Mucosa of rectum (tissue), 2 donors: ENCODE data around the gene ARHGEF2.
A peak's percentile ranks its signal among the peaks of the same experiment; 100 is the strongest.

Experiments used
- H3K27ac ChIP-seq, 2 donors: one replicate each; pipeline ENCODE4 v1.7.0; 2013; ENCODE audit warnings: inconsistent platforms in 2 of 2, low read depth in 2 of 2, low read length in 2 of 2
- H3K27me3 ChIP-seq, 2 donors: one replicate each; pipeline ENCODE4 v1.7.0; 2013; ENCODE audit warnings: low read length in 2 of 2; ENCODE audit not compliant: control insufficient read depth in 2 of 2, insufficient read depth in 2 of 2
- H3K36me3 ChIP-seq, 2 donors: one replicate each; pipeline ENCODE4 v1.7.0; 2013; ENCODE audit warnings: low read length in 2 of 2; ENCODE audit not compliant: control insufficient read depth in 2 of 2, insufficient read depth in 2 of 2
- H3K4me1 ChIP-seq, 2 donors: one replicate each; pipeline ENCODE4 v1.7.0; 2013; ENCODE audit warnings: low read length in 2 of 2, mild to moderate bottlenecking in 1 of 2; ENCODE audit not compliant: control insufficient read depth in 2 of 2, insufficient read depth in 2 of 2
- H3K4me3 ChIP-seq, 2 donors: one replicate each; pipeline ENCODE4 v1.7.0; 2013; ENCODE audit warnings: low read length in 2 of 2
- H3K9ac ChIP-seq, 2 donors: one replicate each; pipeline ENCODE4 v1.7.0; 2013; ENCODE audit warnings: low read length in 2 of 2, low read depth in 1 of 2, mild to moderate bottlenecking in 1 of 2
- H3K9me3 ChIP-seq, 2 donors: one replicate each; pipeline ENCODE4 v1.7.0; 2013; ENCODE audit warnings: low read length in 2 of 2; ENCODE audit not compliant: control insufficient read depth in 2 of 2
- donor health status: healthy.
- donor health status: Normal muscosa, but diverticular disease.

Gene ARHGEF2

GRCh38 chr1:155978325-155978972 is at the start of gene ARHGEF2:
Gene ARHGEF2 (minus strand): TSS chr1:155978547. CDS start chr1:155978427, 120 bp downstream.
- Histone ChIP-seq H3K4me1 (peaks cover 61 to 66% of the 10 kb centered on the region in 2 donors), H3K27me3 (no peaks in the 10 kb centered on the region), H3K4me3 (peak within 1 kb of the TSS; percentile 83 to 84), H3K36me3 (peaks cover under 1 to 5% of the 10 kb centered on the region in 2 donors), H3K9ac (peak within 1 kb of the TSS; percentile 82 to 83), H3K9me3 (no peaks in the 10 kb centered on the region), H3K27ac (peak within 1 kb of the TSS; percentile 87 to 94)

- H3K4me1 ChIP-seq: no peaks in the 10 kb centered on the region
- H3K36me3 ChIP-seq: no peaks in the 10 kb centered on the region
- no peaks in the 10 kb centered on the region for H3K9me3 ChIP-seq
- no peak overlapping the region for H3K9ac ChIP-seq
- H3K27ac ChIP-seq: no peak overlapping the region
- no peaks in the 10 kb centered on the region for H3K27me3 ChIP-seq
- no peak overlapping the region for H3K4me3 ChIP-seq
Observed at GRCh38 chr1:156026588-156026987, 48.2 kb upstream of the ARHGEF2 start.

GRCh38 chr1:156025876-156026275 is 47.5 kb upstream of the ARHGEF2 start:
- Histone ChIP-seq H3K4me1 (no peaks in the 10 kb centered on the region), H3K36me3 (no peaks in the 10 kb centered on the region), H3K27ac (no peak overlapping the region), H3K9me3 (no peaks in the 10 kb centered on the region), H3K4me3 (no peak overlapping the region), H3K9ac (no peak overlapping the region), H3K27me3 (no peaks in the 10 kb centered on the region)

- no peak overlapping the region for H3K9ac ChIP-seq
- no peaks in the 10 kb centered on the region for H3K9me3 ChIP-seq
- H3K36me3 ChIP-seq: no peaks in the 10 kb centered on the region
- H3K4me1 ChIP-seq: peaks cover 4 to 6% of the 10 kb centered on the region in 2 donors
- no peak overlapping the region for H3K4me3 ChIP-seq
- no peak overlapping the region for H3K27ac ChIP-seq
- no peaks in the 10 kb centered on the region for H3K27me3 ChIP-seq
Observed at GRCh38 chr1:156024801-156025200, 46.5 kb upstream of the ARHGEF2 start.

- peaks cover 7 to 8% of the 10 kb centered on the region in 2 donors for H3K4me1 ChIP-seq
- H3K27ac ChIP-seq: no peak overlapping the region
- H3K27me3 ChIP-seq: no peaks in the 10 kb centered on the region
- peaks cover 10 to 12% of the 10 kb centered on the region in 2 donors for H3K36me3 ChIP-seq
- no peaks in the 10 kb centered on the region for H3K9me3 ChIP-seq
- H3K4me3 ChIP-seq: no peak overlapping the region
- no peak overlapping the region for H3K9ac ChIP-seq
Observed at GRCh38 chr1:156021954-156022353, 43.6 kb upstream of the ARHGEF2 start.

GRCh38 chr1:156021093-156021428 is 42.7 kb upstream of the ARHGEF2 start:
- Histone ChIP-seq H3K27ac (no peak overlapping the region), H3K4me1 (peaks cover 7 to 8% of the 10 kb centered on the region in 2 donors), H3K4me3 (peak overlapping the region; percentile 87 to 91), H3K36me3 (peaks cover 16 to 18% of the 10 kb centered on the region in 2 donors), H3K27me3 (no peaks in the 10 kb centered on the region), H3K9ac (peak overlapping the region; percentile 58 to 80), H3K9me3 (no peaks in the 10 kb centered on the region)

- H3K9ac ChIP-seq: peak within 1 kb of the TSS; percentile 80 to 83
- no peaks in the 10 kb centered on the region for H3K27me3 ChIP-seq
- peak within 1 kb of the TSS; percentile 87 to 91 for H3K4me3 ChIP-seq
- H3K27ac ChIP-seq: peak within 1 kb of the TSS; percentile 65 to 68
- peaks cover 7 to 8% of the 10 kb centered on the region in 2 donors for H3K4me1 ChIP-seq
- no peaks in the 10 kb centered on the region for H3K9me3 ChIP-seq
- H3K36me3 ChIP-seq: peaks cover 16 to 18% of the 10 kb centered on the region in 2 donors
Observed at GRCh38 chr1:156020293-156021092, 42.1 kb upstream of the ARHGEF2 start, which contains the start of gene SSR2. Gene SSR2 (minus strand): TSS chr1:156020951. CDS start chr1:156020167, 784 bp downstream.

GRCh38 chr1:156019946-156020292 is 41.6 kb upstream of the ARHGEF2 start:
- Histone ChIP-seq H3K9ac (peak overlapping the region; percentile 80 to 83), H3K4me1 (peaks cover 7 to 8% of the 10 kb centered on the region in 2 donors), H3K9me3 (no peaks in the 10 kb centered on the region), H3K27me3 (no peaks in the 10 kb centered on the region), H3K36me3 (peaks cover 17 to 20% of the 10 kb centered on the region in 2 donors), H3K4me3 (peak overlapping the region; percentile 87 to 91), H3K27ac (no peak overlapping the region)

GRCh38 chr1:156014829-156015228 is 36.5 kb upstream of the ARHGEF2 start:
- peaks cover 46 to 63% of the 10 kb centered on the region in 2 donors for H3K36me3 ChIP-seq
- H3K9me3 ChIP-seq: no peaks in the 10 kb centered on the region
- H3K9ac ChIP-seq: no peak overlapping the region
- H3K27ac ChIP-seq: no peak overlapping the region
- H3K4me3 ChIP-seq: no peak overlapping the region
- peaks cover 2 to 3% of the 10 kb centered on the region in 2 donors for H3K4me1 ChIP-seq
- no peaks in the 10 kb centered on the region for H3K27me3 ChIP-seq

- Histone ChIP-seq H3K4me3 (no peak overlapping the region), H3K27ac (no peak overlapping the region), H3K36me3 (peaks cover 48 to 67% of the 10 kb centered on the region in 2 donors), H3K27me3 (no peaks in the 10 kb centered on the region), H3K9me3 (no peaks in the 10 kb centered on the region), H3K4me1 (no peaks in the 10 kb centered on the region), H3K9ac (no peak overlapping the region)
Observed at GRCh38 chr1:156012051-156012817, 33.9 kb upstream of the ARHGEF2 start.
